HepG2 (cell line): ENCODE results near the gene KIF26B. TPM values are rescaled to one million over a fixed set of nuclear protein-coding genes. Genes with fewer than 3 reads are reported as not detected.

Experiments used
- ATAC-seq: fragments of 200-7000 bp; cut with Tn5 transposase; 3 replicates; pipeline ENCODE4 v1.9.1; 2020; ENCODE audit warnings: mild to moderate bottlenecking, moderate library complexity
- BruUV-seq: library from RNA; stranded (reverse); fragments of 400-500 nt; replicated peaks from 2 replicates; lab custom pipeline; 2021; lab: Mats Ljungman, UMichigan
- CTCF ChIA-PET: fragments of 300-600 bp; formaldehyde crosslinking; extraction: SDS; loops from one replicate; lab custom pipeline; 2021; ENCODE audit warnings: low total read pairs, inconsistent platforms, low intra/inter-chr PET ratio; lab: Yijun Ruan, JAX
- POLR2A ChIA-PET: fragments of 350-600 bp; sonication (Branson Sonifier 250); formaldehyde crosslinking; loops from one replicate; lab custom pipeline; 2020; ENCODE audit warnings: antibody characterized with exemption, inconsistent platforms; lab: Yijun Ruan, JAX
- DNase-seq: peaks from one replicate; pipeline ENCODE4 v3.0.0-alpha.2; 2015; ENCODE audit warnings: low spot score
- FAIRE-seq: peaks from 3 replicates; lab custom pipeline; 2011; peaks lifted over from hg19 to GRCh38; lab: Jason Lieb, UNC
- H2AFZ ChIP-seq: one replicate; pipeline ENCODE4 v1.6.1; 2011; ENCODE audit warnings: low read length, inconsistent platforms
- H3K27ac ChIP-seq: fragments of 300-600 bp; 3 replicates; pipeline ENCODE4 v1.8.0; 2011; ENCODE audit warnings: mixed run types, mild to moderate bottlenecking, mixed read lengths, low read length, inconsistent platforms; ENCODE audit not compliant: insufficient read depth; ENCODE audit errors: extremely low read length
- H3K27me3 ChIP-seq, 2 experiments: fragments of 200-600 bp in 1 of 2; 2 replicates in 1 of 2; 3 replicates in 1 of 2; pipeline versions ENCODE4 v1.6.0 to v1.8.0; 2011; ENCODE audit warnings: low read length in 2 of 2, mild to moderate bottlenecking in 2 of 2, moderate library complexity in 2 of 2, inconsistent platforms in 1 of 2; ENCODE audit not compliant: insufficient read depth in 2 of 2, control insufficient read depth in 1 of 2
- H3K36me3 ChIP-seq, 2 experiments: fragments of 200-600 bp in 1 of 2; replicated peaks in 1 of 2; 2 replicates in 1 of 2; 3 replicates in 1 of 2; pipeline versions ENCODE4 v1.5.1 to v1.8.0; 2011; ENCODE audit warnings: low read length in 2 of 2, inconsistent platforms in 1 of 2; ENCODE audit not compliant: insufficient read depth in 2 of 2, control insufficient read depth in 1 of 2
- H3K4me1 ChIP-seq: 2 replicates; pipeline ENCODE4 v1.5.1; 2012; ENCODE audit warnings: low read length, inconsistent platforms; ENCODE audit not compliant: insufficient read depth
- H3K4me2 ChIP-seq: 2 replicates; pipeline ENCODE4 v1.6.0; 2011; ENCODE audit warnings: low read depth, low read length, inconsistent platforms
- H3K4me3 ChIP-seq, 3 experiments: fragments of 200-600 bp in 1 of 3; sonication (generic), shearing (Covaris generic) in 1 of 3; replicated peaks in 1 of 3; 2 replicates each; pipeline ENCODE4 v1.5.1; 2011 to 2016; ENCODE audit warnings: low read length in 3 of 3, inconsistent platforms in 2 of 3, low read depth in 2 of 3, mild to moderate bottlenecking in 2 of 3, control low read depth in 1 of 3, mixed read lengths in 1 of 3; ENCODE audit not compliant: insufficient read depth in 1 of 3
- H3K79me2 ChIP-seq: one replicate; pipeline ENCODE4 v1.6.1; 2011; ENCODE audit warnings: low read length, inconsistent platforms; ENCODE audit not compliant: insufficient read depth
- H3K9ac ChIP-seq: 2 replicates; pipeline ENCODE4 v1.6.0; 2011; ENCODE audit warnings: mild to moderate bottlenecking, low read depth, low read length, inconsistent platforms; ENCODE audit not compliant: insufficient read depth
- H3K9me3 ChIP-seq: 2 replicates; pipeline ENCODE4 v1.5.1; 2012; ENCODE audit warnings: mild to moderate bottlenecking, low read length
- H4K20me1 ChIP-seq: 2 replicates; pipeline ENCODE4 v1.6.0; 2011; ENCODE audit warnings: inconsistent platforms, mild to moderate bottlenecking, low read length, moderate library complexity; ENCODE audit not compliant: insufficient read depth
- EEA1 ChIP-seq: sonication (generic); formaldehyde crosslinking; IDR thresholded peaks from 2 replicates; pipeline ENCODE4 v1.5.1; 2020; ENCODE audit warnings: mild to moderate bottlenecking, missing genetic modification reagents, borderline replicate concordance
- FOXC1 ChIP-seq: sonication (generic); formaldehyde crosslinking; IDR thresholded peaks from 2 replicates; pipeline ENCODE4 v1.8.0; 2022; ENCODE audit warnings: mild to moderate bottlenecking, missing genetic modification reagents, borderline replicate concordance
- HMG20B ChIP-seq: conservative IDR thresholded peaks from 2 replicates; pipeline ENCODE4 v1.6.1; 2016; ENCODE audit warnings: missing genetic modification reagents, missing compliant biosample characterization
- PRDM4 ChIP-seq: sonication (generic); formaldehyde crosslinking; IDR thresholded peaks from 2 replicates; pipeline ENCODE4 v1.9.0; 2021; ENCODE audit warnings: missing genetic modification reagents, borderline replicate concordance
- RCOR2 ChIP-seq: IDR thresholded peaks from 2 replicates; pipeline ENCODE4 v1.6.1; 2016; ENCODE audit warnings: missing biosample characterization, missing genetic modification reagents
- SP5 ChIP-seq: IDR thresholded peaks from 2 replicates; pipeline ENCODE4 v1.6.1; 2016; ENCODE audit warnings: low read depth, borderline replicate concordance
- SRY ChIP-seq: sonication (generic); formaldehyde crosslinking; IDR thresholded peaks from 2 replicates; pipeline ENCODE4 v1.8.0; 2022; ENCODE audit warnings: mild to moderate bottlenecking, missing genetic modification reagents
- TFAP4 ChIP-seq: sonication (generic); IDR thresholded peaks from 2 replicates; pipeline ENCODE4 v1.6.1; 2016; ENCODE audit warnings: low read depth, borderline replicate concordance
- THAP7 ChIP-seq: sonication (generic); formaldehyde crosslinking; IDR thresholded peaks from 2 replicates; pipeline ENCODE4 v1.8.1; 2023; ENCODE audit warnings: mild to moderate bottlenecking, missing genetic modification reagents
- ZMYM4 ChIP-seq: sonication (generic); formaldehyde crosslinking; IDR thresholded peaks from 2 replicates; pipeline ENCODE4 v1.8.1; 2023; ENCODE audit warnings: mild to moderate bottlenecking, missing genetic modification reagents
- ZNF414 ChIP-seq: sonication (generic); formaldehyde crosslinking; IDR thresholded peaks from 2 replicates; pipeline ENCODE4 v1.5.0; 2020; ENCODE audit warnings: missing genetic modification reagents
- ZNF737 ChIP-seq: sonication (generic); formaldehyde crosslinking; IDR thresholded peaks from 2 replicates; pipeline ENCODE4 v1.5.0; 2020; ENCODE audit warnings: missing genetic modification reagents, mild to moderate bottlenecking, borderline replicate concordance
- ZNF740 ChIP-seq: sonication (generic); formaldehyde crosslinking; IDR thresholded peaks from 2 replicates; pipeline ENCODE4 v1.4.0; 2020; ENCODE audit warnings: missing genetic modification reagents
- ZNF839 ChIP-seq: sonication (generic); formaldehyde crosslinking; IDR thresholded peaks from 2 replicates; pipeline ENCODE4 v1.4.0; 2020; ENCODE audit warnings: missing genetic modification reagents, mild to moderate bottlenecking, borderline replicate concordance
- WGBS: methylation state at CpG from one replicate; pipeline ENCODE4 v1.1.6; 2017; ENCODE audit warnings: low lambda C conversion rate; 5-methylcytosine and 5-hydroxymethylcytosine counted together
- in situ Hi-C: cut with HindIII; loops from 2 replicates; pipeline ENCODE4 v1.10.0; 2017; ENCODE audit warnings: low pct_unique_long_range_greater_than_20kb; ENCODE audit not compliant: extremely low pct_ligation_motif_present
- intact Hi-C: fragments of 100-400 bp; cut with micrococcal nuclease; formaldehyde crosslinking; loops from one replicate; pipeline ENCODE4 v1.10.0; 2022; ENCODE audit not compliant: unreplicated experiment
- polyA plus RNA-seq, 8 experiments: library from polyadenylated mRNA; depleted of rRNA in 3 of 8; stranded (reverse) in 7 of 8; unstranded in 1 of 8; fragments of >200 nt; fragmentation: Illumina TruSeq in 4 of 8; extraction: Trizol in 4 of 8; gene quantifications; 2 replicates each; pipeline versions ENCODE4 v1.2.1 to v1.2.3, GENCODE V29; 2011 to 2016; ENCODE audit warnings: low read depth in 4 of 8, missing spikeins in 1 of 8, mixed read lengths in 1 of 8; ENCODE audit not compliant: insufficient read depth in 1 of 8
- total RNA-seq, 5 experiments: library from RNA; depleted of rRNA; stranded (reverse); fragments of >200 nt; fragmentation: Illumina TruSeq; extraction: Trizol; gene quantifications; 2 replicates each; pipeline ENCODE4 v1.2.3, GENCODE V29; 2016; ENCODE audit warnings: low read depth in 1 of 5

Gene KIF26B
- total and polyA plus RNA-seq, 2 of the 13 experiments (the other 11 are each of a cell fraction or from before 2014, with no cell fraction given): 0.08 to 0.09 TPM

- Histone ChIP-seq H2AFZ (no peak overlapping the region), H3K79me2 (no peaks in the 10 kb centered on the region), H4K20me1 (no peaks in the 10 kb centered on the region), H3K9me3 (no peaks in the 10 kb centered on the region), H3K4me1 (no peaks in the 10 kb centered on the region), H3K4me2 (no peak overlapping the region), H3K27ac (no peak overlapping the region), H3K9ac (no peak overlapping the region), H3K36me3 (no peaks in the 10 kb centered on the region), H3K27me3 (no peaks in the 10 kb centered on the region), H3K4me3 (no peak overlapping the region)
- 70% methylated on average over 7 of the region's 7 CpGs for WGBS
- ChIA-PET CTCF (no interaction called here), POLR2A (no interaction called here)
- BruUV-seq: no TSS peak
- no peak for FAIRE-seq
- no peak for TF ChIP-seq HMG20B (CRISPR knock-in tag)
- no peak for TF ChIP-seq SP5 (CRISPR knock-in tag)
- no peak for TF ChIP-seq ZMYM4 (CRISPR knock-in tag)
- no peak for TF ChIP-seq ZNF839 (CRISPR knock-in tag)
- no peak for TF ChIP-seq ZNF414 (CRISPR knock-in tag)
- no peak for TF ChIP-seq THAP7 (CRISPR knock-in tag)
- TF ChIP-seq EEA1 (CRISPR knock-in tag): no peak
- no peak for TF ChIP-seq SRY (CRISPR knock-in tag)
- TF ChIP-seq ZNF740: no peak
- TF ChIP-seq FOXC1 (CRISPR knock-in tag): no peak
- no peak for TF ChIP-seq TFAP4
- no peak for TF ChIP-seq RCOR2 (CRISPR knock-in tag)
- no peak for TF ChIP-seq ZNF737 (CRISPR knock-in tag)
- no peak for TF ChIP-seq PRDM4 (CRISPR knock-in tag)
- no peak for ATAC-seq
- in situ Hi-C loops (no loop called here), intact Hi-C loops (no loop called here)
- DNase-seq: no peak
Observed at GRCh38 chr1:245247801-245248200, 93.0 kb downstream of the KIF26B start.
